CD14-positive monocyte (primary cell): ENCODE data around the gene AVPR1B. TPM values are rescaled to one million over a fixed set of nuclear protein-coding genes. Genes with fewer than 3 reads are reported as not detected.
A peak's percentile ranks its signal among the peaks of the same experiment; 100 is the strongest.

Experiments
- DNase-seq, 3 donors: peaks; one replicate each; pipeline ENCODE4 v3.0.0-alpha.2; 2011 to 2022
- H2AFZ ChIP-seq: 2 replicates; pipeline ENCODE4 v1.6.0; 2012; ENCODE audit warnings: mild to moderate bottlenecking, low read depth, low read length, inconsistent platforms; ENCODE audit not compliant: insufficient read depth, poor library complexity, severe bottlenecking
- H3K27ac ChIP-seq, 2 donors: 1 replicate in 1 of 2; 2 replicates in 1 of 2; pipeline ENCODE4 v1.5.1; 2012 to 2013; ENCODE audit warnings: low read length in 2 of 2, control low read depth in 1 of 2, inconsistent platforms in 1 of 2, low read depth in 1 of 2, mild to moderate bottlenecking in 1 of 2
- H3K27me3 ChIP-seq, 2 donors: one replicate each; pipeline versions ENCODE4 v1.6.0 to v1.6.1; 2011 to 2013; ENCODE audit warnings: low read length in 2 of 2; ENCODE audit not compliant: control insufficient read depth in 2 of 2, insufficient read depth in 2 of 2
- H3K36me3 ChIP-seq, 2 donors: replicated peaks in 1 of 2; 1 replicate in 1 of 2; 2 replicates in 1 of 2; pipeline versions ENCODE4 v1.5.1 to v1.6.1; 2012 to 2013; ENCODE audit warnings: low read length in 2 of 2, control low read depth in 1 of 2, inconsistent platforms in 1 of 2, mild to moderate bottlenecking in 1 of 2; ENCODE audit not compliant: insufficient read depth in 2 of 2, control insufficient read depth in 1 of 2
- H3K4me1 ChIP-seq, 2 donors: 1 replicate in 1 of 2; 2 replicates in 1 of 2; pipeline versions ENCODE4 v1.5.1 to v1.6.1; 2012 to 2013; ENCODE audit warnings: low read length in 2 of 2, control low read depth in 1 of 2, inconsistent platforms in 1 of 2, mild to moderate bottlenecking in 1 of 2, moderate library complexity in 1 of 2; ENCODE audit not compliant: insufficient read depth in 2 of 2, control insufficient read depth in 1 of 2
- H3K4me2 ChIP-seq: replicated peaks from 2 replicates; pipeline ENCODE3; 2012; ENCODE audit warnings: low read length, moderate library complexity, mild to moderate bottlenecking; ENCODE audit not compliant: poor library complexity, severe bottlenecking; ENCODE audit errors: extremely low read depth
- H3K4me3 ChIP-seq, 3 experiments: fragments of 200-600 bp in 1 of 3; sonication (generic) in 1 of 3; replicated peaks in 1 of 3; 1 replicate in 2 of 3; 2 replicates in 1 of 3; pipeline ENCODE4 v1.5.1; 2011 to 2013; ENCODE audit warnings: low read length in 3 of 3, mild to moderate bottlenecking in 3 of 3, control low read depth in 2 of 3, low read depth in 2 of 3, inconsistent platforms in 1 of 3, moderate library complexity in 1 of 3
- H3K79me2 ChIP-seq: 2 replicates; pipeline ENCODE4 v1.6.0; 2012; ENCODE audit warnings: mild to moderate bottlenecking, control low read depth, inconsistent platforms, low read length, moderate library complexity; ENCODE audit not compliant: insufficient read depth
- H3K9ac ChIP-seq: 2 replicates; pipeline ENCODE4 v1.6.0; 2017; ENCODE audit warnings: low read length, mild to moderate bottlenecking; ENCODE audit not compliant: insufficient read depth, poor library complexity, severe bottlenecking
- H3K9me3 ChIP-seq, 2 donors: replicated peaks in 1 of 2; 1 replicate in 1 of 2; 2 replicates in 1 of 2; pipeline versions ENCODE4 v1.5.1 to v1.6.1; 2012 to 2013; ENCODE audit warnings: low read length in 2 of 2, control low read depth in 1 of 2; ENCODE audit not compliant: control insufficient read depth in 1 of 2, insufficient read depth in 1 of 2
- H4K20me1 ChIP-seq: 2 replicates; pipeline ENCODE4 v1.6.0; 2012; ENCODE audit warnings: mild to moderate bottlenecking, low read length, control low read depth, moderate library complexity; ENCODE audit not compliant: insufficient read depth
- H3K27ac Mint-ChIP-seq, 7 donors: one replicate each; pipeline ENCODE4 v1.8.0; 2020; ENCODE audit warnings: mild to moderate bottlenecking in 7 of 7, mixed read lengths in 7 of 7, moderate library complexity in 6 of 7, inconsistent platforms in 2 of 7
- H3K27me3 Mint-ChIP-seq, 3 donors: one replicate each; pipeline ENCODE4 v1.8.0; 2021 to 2022; ENCODE audit warnings: low read depth in 3 of 3, mild to moderate bottlenecking in 3 of 3, mixed read lengths in 3 of 3, moderate library complexity in 3 of 3, inconsistent platforms in 1 of 3
- H3K36me3 Mint-ChIP-seq, 2 donors: one replicate each; pipeline ENCODE4 v1.8.0; 2020; ENCODE audit warnings: mixed read lengths in 2 of 2, inconsistent platforms in 1 of 2, mild to moderate bottlenecking in 1 of 2
- H3K4me1 Mint-ChIP-seq: one replicate; pipeline ENCODE4 v1.8.0; 2020; ENCODE audit warnings: mild to moderate bottlenecking, mixed read lengths
- H3K4me3 Mint-ChIP-seq, 2 donors: one replicate each; pipeline ENCODE4 v1.8.0; 2020; ENCODE audit warnings: mild to moderate bottlenecking in 2 of 2, mixed read lengths in 2 of 2, moderate library complexity in 1 of 2
- H3K9me3 Mint-ChIP-seq, 7 donors: one replicate each; pipeline ENCODE4 v1.8.0; 2020 to 2022; ENCODE audit warnings: mixed read lengths in 7 of 7, mild to moderate bottlenecking in 6 of 7, moderate library complexity in 6 of 7, inconsistent platforms in 2 of 7
- CTCF ChIP-seq: fragments of 200-600 bp; IDR thresholded peaks from one replicate; pipeline ENCODE4 v1.8.0; 2022; ENCODE audit warnings: antibody characterized with exemption, mild to moderate bottlenecking
- WGBS: methylation state at CpG from one replicate; pipeline ENCODE4 v1.1.5; 2013; ENCODE audit warnings: missing lambda C conversion rate; ENCODE audit not compliant: insufficient coverage; 5-methylcytosine and 5-hydroxymethylcytosine counted together
- intact Hi-C, 2 donors: fragments of 100-400 bp; cut with micrococcal nuclease; formaldehyde crosslinking; loops; one replicate each; pipeline versions ENCODE4 v1.15.0 to v1.15.1; 2023
- polyA plus RNA-seq, 3 donors: library from polyadenylated mRNA; depleted of rRNA in 1 of 3; unstranded in 2 of 3; stranded (reverse) in 1 of 3; fragments of 300-500 nt in 2 of 3; fragments of >200 nt in 1 of 3; fragmentation: Illumina TruSeq in 2 of 3; gene quantifications; 1 replicate in 2 of 3; 2 replicates in 1 of 3; pipeline ENCODE4 v1.2.3, GENCODE V29; 2012 to 2021

The AVPR1B gene
- polyA plus RNA-seq, 3 donors, result not detected

GRCh38 chr1:206083750-206084149 is 33.4 kb downstream of the AVPR1B start:
- Histone ChIP-seq H3K4me2 (no peak overlapping the region), H2AFZ (no peak overlapping the region), H3K79me2 (no peaks in the 10 kb centered on the region), H3K9ac (no peak overlapping the region), H3K4me1 (peaks cover 42 to 48% of the 10 kb centered on the region in 2 donors), H3K27me3 (no peaks in the 10 kb centered on the region), H3K27ac (no peak overlapping the region), H3K36me3 (no peaks in the 10 kb centered on the region), H4K20me1 (no peaks in the 10 kb centered on the region), H3K4me3 (no peak overlapping the region), H3K9me3 (no peaks in the 10 kb centered on the region)
- 95% methylated on average over 2 of the region's 2 CpGs for WGBS
- H3K36me3 Mint-ChIP-seq, result no peaks in the 10 kb centered on the region
- no peak for TF ChIP-seq CTCF
- no peak for DNase-seq
- no peaks in the 10 kb centered on the region for H3K27me3 Mint-ChIP-seq
- H3K4me1 Mint-ChIP-seq, result peaks cover 42% of the 10 kb centered on the region
- intact Hi-C loops, result no loop called here
- H3K9me3 Mint-ChIP-seq, result peaks cover 0 to 1% (median 0%) of the 10 kb centered on the region in 7 donors
- H3K4me3 Mint-ChIP-seq, result no peak overlapping the region
- H3K27ac Mint-ChIP-seq, result no peak overlapping the region

GRCh38 chr1:206082831-206083695 is 34.1 kb downstream of the AVPR1B start:
- Mint-ChIP-seq H3K4me3 (peak overlapping the region in 1 of 2 donors; percentile 24), H3K4me1 (peaks cover 45% of the 10 kb centered on the region), H3K9me3 (peaks cover 0 to 1% (median 0%) of the 10 kb centered on the region in 7 donors), H3K27me3 (no peaks in the 10 kb centered on the region), H3K36me3 (no peaks in the 10 kb centered on the region), H3K27ac (peak overlapping the region in 5 of 7 donors; percentile 31 to 82 (median 52))
- Histone ChIP-seq H3K4me1 (peaks cover 44 to 55% of the 10 kb centered on the region in 2 donors), H3K4me3 (no peak overlapping the region), H3K9ac (no peak overlapping the region), H4K20me1 (no peaks in the 10 kb centered on the region), H3K4me2 (no peak overlapping the region), H3K9me3 (no peaks in the 10 kb centered on the region), H3K27me3 (no peaks in the 10 kb centered on the region), H3K79me2 (no peaks in the 10 kb centered on the region), H3K36me3 (no peaks in the 10 kb centered on the region), H2AFZ (peak overlapping the region; percentile 43), H3K27ac (peak overlapping the region in 1 of 2 donors; percentile 34)
- DNase-seq, result peak in 1 of 3 donors; percentile 29
- 25% methylated on average over 3 of the region's 8 CpGs for WGBS
- no peak for TF ChIP-seq CTCF
- intact Hi-C loops, result no loop called here
